Posterior vena cava (tissue), 2 donors: ENCODE measurements around the gene IGFBP6. TPM values are rescaled to one million over a fixed set of nuclear protein-coding genes. Genes with fewer than 3 reads are reported as not detected.

Experiments used
- DNase-seq: peaks from one replicate; pipeline ENCODE4 v3.0.0-alpha.2; 2020; ENCODE audit warnings: low spot score
- intact Hi-C, 2 donors: fragments of 100-400 bp; cut with DNase I; formaldehyde crosslinking; loops; one replicate each; pipeline versions ENCODE4 v1.14.1 to v1.14.2; 2022 to 2023
- total RNA-seq, 2 donors: library from RNA; stranded (reverse); fragmentation: NEBNext Ultra II Directional; extraction: Animal tissue kit (Norgen Biotek cat#: 25700); gene quantifications; one replicate each; pipeline ENCODE4 v1.2.1, GENCODE V29; 2021
- donor health status: DM: yes; HTN: yes; CAD: no.
- donor health status: DM: yes; HTN: yes; CAD: no.

The IGFBP6 gene
- total RNA-seq, 2 donors from 2014 or later, result 679 to 733 TPM

DNA sequence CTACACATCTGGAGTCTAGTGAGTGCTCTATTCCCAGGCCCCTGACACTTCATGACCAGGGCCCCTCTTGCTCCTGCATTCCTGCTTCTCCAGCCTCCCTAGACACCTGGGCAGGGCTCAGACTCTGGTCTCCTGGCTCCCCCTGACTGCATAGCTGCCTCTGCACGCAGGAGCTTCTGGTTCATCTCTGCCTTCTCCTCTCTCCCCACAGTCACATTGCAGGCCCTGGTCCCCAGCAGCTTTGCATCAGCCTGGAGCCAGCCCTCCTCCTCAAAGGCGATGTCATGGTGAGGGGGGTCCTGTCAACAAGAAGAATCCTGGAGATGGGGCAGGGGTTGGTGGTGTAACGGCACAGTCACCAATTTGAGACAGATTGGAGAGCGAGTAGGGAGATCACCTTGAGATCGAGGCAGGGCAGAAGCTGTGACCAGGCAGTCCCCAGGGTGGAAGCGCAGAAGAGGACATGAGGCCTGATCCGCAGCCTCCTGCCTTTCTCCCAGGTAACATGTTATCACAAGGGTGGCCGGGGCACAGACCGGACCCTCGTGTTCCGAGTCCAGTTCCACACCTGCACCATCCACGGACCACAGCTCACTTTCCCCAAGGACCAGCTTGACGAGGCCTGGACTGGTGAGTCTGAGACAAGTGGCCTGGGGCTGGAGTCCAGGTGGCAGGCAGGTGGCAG is 39.5 kb upstream of the IGFBP6 start:
- intact Hi-C loops, result no loop called here
- peak; percentile 83 for DNase-seq

DNA sequence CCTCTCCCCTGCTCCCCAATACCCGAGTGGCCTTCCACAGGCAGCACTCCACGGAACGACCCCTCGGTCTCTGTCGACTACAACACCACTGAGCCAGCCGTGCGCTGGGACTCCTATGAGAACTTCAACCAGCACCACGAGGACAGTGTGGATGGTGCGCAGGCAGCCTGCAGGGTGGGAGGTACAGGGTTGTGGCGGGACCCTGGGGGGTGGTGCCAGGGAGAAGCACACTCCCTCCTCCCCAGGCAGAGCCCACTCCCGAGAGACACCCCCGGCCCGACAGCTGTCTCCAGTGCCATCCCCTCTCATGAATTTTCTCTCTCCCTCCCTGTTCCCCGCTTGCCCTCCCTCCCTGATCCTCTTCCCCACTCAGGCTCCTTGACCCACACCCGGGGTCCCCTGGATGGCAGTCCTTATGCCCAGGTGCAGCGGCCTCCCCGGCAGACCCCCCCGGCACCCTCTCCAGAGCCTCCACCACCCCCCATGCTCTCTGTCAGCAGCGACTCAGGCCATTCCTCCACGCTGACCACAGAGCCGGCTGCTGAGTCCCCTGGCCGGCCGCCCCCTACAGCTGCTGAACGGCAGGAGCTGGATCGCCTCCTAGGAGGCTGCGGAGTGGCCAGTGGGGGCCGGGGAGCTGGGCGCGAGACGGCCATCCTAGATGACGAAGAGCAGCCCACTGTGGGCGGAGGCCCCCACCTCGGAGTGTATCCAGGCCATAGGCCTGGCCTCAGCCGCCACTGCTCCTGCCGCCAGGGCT is 38.6 kb upstream of the IGFBP6 start:
- intact Hi-C loops, result no loop called here
- DNase-seq, result peak; percentile 82

DNA sequence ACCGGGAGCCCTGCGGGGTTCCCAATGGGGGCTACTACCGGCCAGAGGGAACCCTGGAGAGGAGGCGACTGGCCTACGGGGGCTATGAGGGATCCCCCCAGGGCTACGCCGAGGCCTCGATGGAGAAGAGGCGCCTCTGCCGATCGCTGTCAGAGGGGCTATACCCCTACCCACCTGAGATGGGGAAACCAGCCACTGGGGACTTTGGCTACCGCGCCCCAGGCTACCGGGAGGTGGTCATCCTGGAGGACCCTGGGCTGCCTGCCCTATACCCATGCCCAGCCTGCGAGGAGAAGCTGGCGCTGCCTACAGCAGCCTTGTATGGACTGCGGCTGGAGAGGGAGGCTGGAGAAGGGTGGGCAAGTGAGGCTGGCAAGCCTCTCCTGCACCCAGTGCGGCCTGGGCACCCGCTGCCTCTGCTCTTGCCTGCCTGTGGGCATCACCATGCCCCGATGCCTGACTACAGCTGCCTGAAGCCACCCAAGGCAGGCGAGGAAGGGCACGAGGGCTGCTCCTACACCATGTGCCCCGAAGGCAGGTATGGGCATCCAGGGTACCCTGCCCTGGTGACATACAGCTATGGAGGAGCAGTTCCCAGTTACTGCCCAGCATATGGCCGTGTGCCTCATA is 37.9 kb upstream of the IGFBP6 start:
- intact Hi-C loops, result no loop called here
- peak; percentile 75 for DNase-seq

DNA sequence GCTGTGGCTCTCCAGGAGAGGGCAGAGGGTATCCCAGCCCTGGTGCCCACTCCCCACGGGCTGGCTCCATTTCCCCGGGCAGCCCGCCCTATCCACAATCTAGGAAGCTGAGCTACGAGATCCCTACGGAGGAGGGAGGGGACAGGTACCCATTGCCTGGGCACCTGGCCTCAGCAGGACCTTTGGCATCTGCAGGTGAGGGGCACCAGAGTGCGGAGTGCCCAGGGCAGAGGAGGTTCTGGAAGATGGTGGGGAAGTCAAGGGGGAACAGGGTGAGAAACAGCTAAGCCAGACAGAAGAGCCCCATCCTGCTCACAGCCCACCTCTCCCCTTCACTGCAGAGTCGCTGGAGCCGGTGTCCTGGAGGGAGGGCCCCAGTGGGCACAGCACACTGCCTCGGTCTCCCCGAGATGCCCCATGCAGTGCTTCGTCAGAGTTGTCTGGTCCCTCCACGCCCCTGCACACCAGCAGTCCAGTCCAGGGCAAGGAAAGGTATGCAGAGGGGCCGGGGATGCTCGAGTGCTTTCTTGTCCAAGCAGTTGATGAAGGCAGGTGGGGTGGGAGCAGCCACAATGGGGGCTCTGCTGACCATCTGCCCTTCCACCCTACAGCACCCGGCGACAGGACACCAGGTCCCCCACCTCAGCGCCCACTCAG is 37.3 kb upstream of the IGFBP6 start:
- intact Hi-C loops, result no loop called here
- peak; percentile 80 for DNase-seq

DNA sequence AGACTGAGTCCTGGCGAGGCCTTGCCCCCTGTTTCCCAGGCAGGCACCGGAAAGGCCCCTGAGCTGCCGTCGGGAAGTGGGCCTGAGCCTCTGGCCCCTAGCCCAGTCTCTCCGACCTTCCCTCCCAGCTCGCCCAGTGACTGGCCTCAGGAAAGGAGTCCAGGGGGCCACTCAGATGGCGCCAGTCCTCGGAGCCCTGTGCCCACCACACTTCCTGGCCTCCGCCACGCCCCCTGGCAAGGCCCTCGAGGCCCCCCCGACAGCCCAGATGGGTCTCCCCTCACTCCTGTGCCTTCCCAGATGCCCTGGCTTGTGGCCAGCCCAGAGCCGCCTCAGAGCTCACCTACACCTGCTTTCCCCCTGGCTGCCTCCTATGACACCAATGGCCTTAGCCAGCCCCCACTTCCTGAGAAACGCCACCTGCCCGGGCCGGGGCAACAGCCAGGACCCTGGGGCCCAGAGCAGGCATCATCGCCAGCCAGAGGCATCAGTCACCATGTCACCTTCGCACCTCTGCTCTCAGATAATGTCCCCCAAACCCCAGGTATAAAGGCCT is 36.7 kb upstream of the IGFBP6 start:
- peak; percentile 79 for DNase-seq
- intact Hi-C loops, result no loop called here

DNA sequence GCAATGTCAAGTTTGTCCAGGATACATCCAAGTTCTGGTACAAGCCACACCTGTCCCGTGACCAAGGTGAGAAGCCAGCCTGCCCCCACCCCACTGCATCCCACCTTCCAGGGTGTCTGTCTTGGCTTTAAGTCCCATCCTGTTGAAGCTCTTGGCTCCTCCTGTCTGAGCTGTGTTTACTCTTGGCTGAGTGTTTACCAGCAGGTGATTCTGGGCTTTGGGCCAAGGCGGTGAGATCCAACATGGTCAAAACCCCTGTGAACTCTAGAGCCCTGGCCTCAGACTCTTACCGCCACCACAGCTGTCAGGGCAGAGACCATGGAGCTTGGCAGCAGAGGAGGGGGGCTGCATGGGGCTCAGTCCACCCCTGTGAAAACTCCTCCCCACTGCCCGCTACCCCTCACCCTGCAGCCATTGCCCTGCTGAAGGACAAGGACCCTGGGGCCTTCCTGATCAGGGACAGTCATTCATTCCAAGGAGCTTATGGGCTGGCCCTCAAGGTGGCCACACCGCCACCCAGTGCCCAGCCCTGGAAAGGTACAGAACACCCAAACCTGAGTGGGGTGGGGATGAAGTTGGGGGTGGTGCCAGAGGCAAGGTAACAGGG is 36.0 kb upstream of the IGFBP6 start:
- DNase-seq, result peak; percentile 76
- intact Hi-C loops, result no loop called here

DNA sequence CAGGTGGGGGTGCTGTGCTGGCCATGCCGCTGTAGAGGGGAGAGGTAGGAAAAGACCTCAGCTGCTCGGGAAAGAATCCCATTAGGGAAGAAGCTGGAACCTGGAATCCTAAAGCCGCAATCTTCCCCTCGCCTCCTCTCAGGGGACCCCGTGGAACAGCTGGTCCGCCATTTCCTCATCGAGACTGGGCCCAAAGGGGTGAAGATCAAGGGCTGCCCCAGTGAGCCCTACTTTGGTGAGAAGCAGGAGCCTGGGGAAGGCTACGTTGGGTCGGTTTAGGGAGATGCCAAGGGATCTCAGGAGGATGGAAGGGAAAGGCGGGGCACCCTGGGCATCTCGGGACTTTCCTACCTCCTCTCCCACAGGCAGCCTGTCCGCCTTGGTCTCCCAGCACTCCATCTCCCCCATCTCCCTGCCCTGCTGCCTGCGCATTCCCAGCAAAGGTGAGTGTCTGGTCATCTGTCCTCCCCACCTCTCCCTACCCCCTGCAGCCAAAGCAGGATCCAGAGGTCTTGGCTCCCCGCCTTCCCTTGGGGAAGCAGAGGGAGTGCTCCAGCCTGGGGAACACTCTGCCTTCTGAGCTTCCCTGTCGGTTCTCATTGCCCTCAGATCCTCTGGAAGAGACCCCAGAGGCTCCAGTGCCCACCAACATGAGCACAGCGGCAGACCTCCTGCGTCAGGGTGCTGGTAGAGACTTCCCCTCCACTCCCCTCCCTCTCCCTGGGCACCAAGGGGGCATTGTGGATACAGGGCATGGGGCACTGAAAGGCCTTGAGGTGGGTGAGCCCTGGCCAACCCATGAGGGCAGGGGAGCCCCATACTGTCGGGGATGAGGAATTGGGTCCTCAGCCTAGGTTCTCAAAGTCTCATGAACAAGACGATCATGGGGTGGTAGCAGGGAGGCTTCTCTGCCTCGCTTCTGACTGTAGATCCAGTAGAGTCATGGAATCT is 35.2 kb upstream of the IGFBP6 start:
- intact Hi-C loops, result no loop called here
- peak; percentile 74 for DNase-seq

DNA sequence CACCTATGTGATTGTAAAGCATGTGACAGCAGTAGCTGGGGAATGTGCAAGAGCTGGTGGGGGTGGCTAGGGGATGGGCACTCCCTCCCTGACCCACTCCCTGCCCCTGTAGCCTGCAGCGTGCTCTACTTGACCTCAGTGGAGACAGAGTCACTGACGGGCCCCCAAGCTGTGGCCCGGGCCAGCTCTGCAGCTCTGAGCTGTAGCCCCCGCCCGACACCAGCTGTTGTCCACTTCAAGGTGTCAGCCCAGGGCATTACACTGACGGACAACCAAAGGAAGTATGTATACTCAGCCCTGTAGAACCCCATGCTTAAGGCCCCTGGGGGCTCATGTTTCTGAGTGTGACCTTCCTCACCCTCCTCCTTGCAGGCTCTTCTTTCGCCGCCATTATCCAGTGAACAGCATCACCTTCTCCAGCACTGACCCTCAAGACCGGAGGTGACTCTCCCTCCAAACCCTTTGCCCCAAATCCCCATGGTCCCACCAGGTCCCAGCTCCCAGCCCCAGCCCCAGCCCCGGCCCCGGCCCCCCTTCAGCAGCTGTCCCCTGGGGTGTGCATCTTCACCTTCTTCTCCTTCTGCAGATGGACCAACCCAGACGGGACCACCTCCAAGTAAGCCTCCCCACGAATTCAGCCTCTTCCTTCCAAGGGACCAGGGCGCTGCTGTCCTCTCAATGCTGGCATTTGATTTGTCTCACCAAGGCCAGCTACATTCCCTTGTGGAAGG is 34.3 kb upstream of the IGFBP6 start:
- peak; percentile 76 for DNase-seq
- intact Hi-C loops, result no loop called here

DNA sequence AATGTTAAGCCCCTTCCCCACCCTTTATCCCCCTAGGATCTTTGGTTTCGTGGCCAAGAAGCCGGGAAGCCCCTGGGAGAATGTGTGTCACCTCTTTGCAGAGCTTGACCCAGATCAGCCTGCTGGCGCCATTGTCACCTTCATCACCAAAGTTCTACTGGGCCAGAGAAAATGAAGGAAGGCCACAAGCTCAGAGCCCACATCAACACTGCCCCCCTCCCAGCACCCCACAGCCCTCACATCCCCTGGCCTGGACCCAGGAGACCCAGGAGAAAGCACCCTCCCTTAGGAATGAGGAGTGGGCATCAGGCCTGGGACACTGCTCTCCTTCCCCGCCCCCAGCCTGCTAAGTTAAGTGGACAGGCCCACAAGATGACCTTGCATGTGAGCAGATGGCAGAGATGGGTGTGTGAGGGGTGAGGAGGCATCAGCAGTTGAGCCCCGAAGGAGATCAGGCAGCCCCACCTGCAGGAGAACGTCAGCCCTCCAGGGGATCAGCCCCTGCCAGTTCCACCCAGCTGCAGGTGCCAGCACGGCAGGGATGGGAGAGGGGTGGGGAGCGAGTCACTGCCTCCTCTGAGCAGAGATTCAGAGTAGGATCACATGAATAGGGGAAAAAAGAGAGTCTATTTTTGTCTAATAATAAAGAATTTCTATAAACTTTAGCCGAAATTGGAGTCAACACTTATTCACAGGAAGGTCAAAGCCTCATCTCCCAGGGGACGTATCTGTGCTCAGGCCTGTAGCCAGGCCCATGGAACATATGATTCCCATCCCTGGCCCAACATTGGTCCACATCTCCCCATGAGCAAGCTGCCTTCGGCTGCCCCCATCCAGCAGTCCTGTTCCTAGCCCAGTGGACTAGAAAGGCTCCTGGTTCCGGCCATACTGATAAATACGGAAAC is 33.5 kb upstream of the IGFBP6 start:
- peak; percentile 91 for DNase-seq
- intact Hi-C loops, result no loop called here

DNA sequence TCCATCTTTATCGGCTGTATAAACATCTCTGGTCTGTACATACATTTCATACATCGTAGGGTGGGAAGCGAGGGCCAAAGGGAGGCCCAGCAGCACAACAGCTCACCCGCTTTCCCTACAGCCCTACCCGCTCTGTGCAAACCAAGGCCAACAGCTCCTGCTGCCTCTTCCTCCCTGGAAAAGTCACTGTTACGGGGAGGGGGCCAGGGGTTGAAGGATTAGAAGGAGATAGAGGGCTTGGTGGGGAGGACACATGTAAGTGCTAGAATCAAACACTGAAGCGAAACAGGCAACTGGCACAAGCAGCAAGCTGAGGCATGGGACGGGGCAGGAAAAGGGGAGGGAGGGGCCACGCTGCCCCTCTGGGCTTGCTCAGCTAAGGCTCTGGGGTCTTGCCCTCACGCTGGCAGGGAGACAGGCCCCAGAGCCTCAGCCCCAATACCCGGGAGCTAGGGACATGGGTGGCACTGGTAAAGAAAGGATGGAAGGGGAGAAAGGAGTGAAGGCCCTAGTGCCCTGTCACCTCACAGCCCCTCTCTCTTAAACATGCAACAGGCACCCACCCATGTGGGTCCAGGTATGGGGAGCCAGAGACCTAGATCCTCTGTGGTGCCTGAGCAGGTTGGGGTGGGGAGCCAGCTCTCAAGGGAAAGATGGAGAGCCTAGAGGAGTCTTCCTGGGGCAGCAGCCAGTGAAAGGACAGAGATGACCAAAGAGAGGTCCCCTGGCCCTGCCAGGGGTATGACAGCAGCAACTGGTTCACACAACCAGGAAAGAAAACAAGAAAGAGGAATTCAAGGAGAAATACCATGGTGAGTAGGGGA is 32.6 kb upstream of the IGFBP6 start:
- peak; percentile 82 for DNase-seq
- intact Hi-C loops, result loop anchor here (5.0 kb wide), 2 partner anchors 37 to 132 kb away; partner anchors contain the start of gene SOAT2 (in 2 of the 2)

DNA sequence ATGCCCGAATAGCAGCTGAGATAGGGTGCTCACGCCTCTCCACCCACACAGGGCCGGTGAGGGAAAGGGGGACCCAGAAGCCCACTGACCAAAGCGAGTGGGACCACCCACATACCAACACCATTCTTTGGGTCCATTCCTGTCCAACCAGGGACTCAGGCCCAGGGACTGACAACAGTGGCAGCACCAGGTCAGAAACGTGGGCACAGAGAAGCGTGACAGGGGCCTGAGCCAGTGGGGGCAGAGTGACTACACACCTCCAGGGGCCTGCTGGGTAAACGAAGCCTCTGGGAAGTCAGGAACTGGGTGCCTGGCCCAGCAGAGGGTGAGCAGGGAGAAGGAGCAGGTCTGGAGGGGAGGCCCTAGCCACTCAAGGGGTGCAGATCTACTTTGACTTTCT is 32.0 kb upstream of the IGFBP6 start:
- intact Hi-C loops, result loop anchor here (5.0 kb wide), 2 partner anchors 37 to 132 kb away; partner anchors contain the start of gene SOAT2 (in 2 of the 2)
- peak; percentile 73 for DNase-seq

DNA sequence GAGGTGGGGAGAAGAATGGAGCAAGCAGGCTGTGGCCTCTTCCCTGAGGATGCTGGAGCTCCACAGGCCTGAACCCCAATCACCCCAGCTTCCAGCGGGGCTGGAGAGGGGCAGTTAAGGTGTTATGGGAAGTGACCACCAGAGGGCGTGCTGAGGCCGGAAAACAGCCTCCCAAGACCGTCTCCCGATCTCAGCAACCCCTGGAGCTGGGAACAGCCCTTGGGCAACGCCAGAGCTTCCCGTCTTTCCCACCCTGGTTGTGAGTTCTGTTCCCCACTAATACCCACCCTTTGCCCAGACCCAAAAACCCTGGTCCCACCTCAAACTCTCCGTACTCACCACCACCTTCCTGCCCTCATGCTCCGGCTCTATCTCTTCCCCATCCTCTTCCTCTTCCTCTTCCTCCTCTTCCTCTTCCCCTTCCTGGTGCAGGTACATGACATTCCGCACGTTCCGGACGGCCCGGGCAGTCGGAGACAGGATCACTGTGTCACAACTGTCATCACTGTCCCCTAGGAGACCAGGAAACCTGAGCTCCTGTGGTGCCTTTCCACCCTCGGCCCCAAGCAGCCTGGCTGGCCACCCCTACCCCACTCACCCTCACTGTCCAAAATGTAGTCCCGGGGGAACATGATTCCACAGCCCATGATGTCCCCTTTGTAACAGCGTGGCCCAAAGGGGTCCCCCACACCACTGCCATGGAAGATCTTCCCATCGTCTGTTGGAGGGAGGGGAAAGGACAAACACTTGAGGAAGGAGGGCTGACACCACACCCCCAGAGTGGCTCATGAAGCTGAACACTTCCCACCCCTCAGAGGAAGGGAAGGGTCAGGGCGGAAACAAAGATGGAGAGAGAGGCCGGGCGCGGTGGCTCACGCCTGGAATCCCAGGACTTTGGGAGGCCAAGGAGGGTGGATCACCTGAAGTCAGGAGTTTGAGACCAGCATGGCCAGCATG is 31.2 kb upstream of the IGFBP6 start:
- peak; percentile 96 for DNase-seq
- intact Hi-C loops, result loop anchor here (5.0 kb wide), 2 partner anchors 36 to 131 kb away; partner anchors contain the start of gene SOAT2 (in 2 of the 2)

DNA sequence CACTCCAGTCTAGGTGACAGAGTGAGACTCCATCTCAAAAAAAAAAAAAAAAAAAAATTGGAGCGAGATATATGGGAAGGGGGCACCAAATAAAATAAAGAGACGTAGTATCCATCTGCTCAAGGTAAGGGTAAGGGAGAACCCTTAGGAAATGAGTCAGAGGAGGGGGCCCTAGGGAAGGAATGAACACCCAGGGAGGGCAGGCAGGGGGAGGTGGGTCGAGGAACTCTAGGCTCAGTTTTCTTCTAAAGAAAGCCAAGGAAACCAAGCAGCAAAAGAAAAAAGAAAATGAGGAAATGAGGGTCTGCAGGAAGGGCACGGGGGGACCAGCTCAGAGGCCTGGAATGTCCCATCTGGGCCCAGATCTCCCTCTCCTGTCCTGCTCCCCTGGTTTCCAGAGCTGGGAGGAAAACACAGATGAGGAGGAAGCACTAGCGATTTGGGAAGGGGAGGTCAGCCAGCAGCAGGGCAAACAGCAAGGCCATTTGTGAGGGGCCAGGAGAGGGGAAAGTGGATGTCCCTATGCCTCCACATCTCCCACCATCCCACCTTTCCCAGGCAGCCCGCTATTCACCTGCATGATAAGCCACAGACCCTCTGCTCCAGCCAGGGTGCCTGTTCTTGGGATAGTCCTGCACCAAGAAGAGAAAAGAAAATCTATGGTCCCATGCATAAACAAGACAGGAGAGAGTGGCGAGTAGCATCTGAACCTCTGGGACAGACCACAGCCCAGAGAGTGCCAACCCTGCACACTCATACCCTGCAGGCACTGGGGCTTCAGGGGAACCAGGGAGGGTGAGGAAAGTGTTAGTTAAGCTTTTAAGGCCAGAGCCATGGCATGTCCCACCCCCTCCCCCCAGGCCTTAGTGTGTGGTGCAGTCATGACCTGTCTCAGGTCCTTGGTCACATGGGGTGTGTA is 30.1 kb upstream of the IGFBP6 start:
- no peak for DNase-seq
- intact Hi-C loops, result loop anchor here (5.0 kb wide), 2 partner anchors 35 to 130 kb away; partner anchors contain the start of gene SOAT2 (in 2 of the 2)
